GM23338 (cell line): Measurements from ENCODE around the gene C10orf90. TPM values are rescaled to one million over a fixed set of nuclear protein-coding genes. Genes with fewer than 3 reads are reported as not detected.
A peak's percentile ranks its signal among the peaks of the same experiment; 100 is the strongest.

Experiments used
- ATAC-seq: fragments of 200-7000 bp; cut with Tn5 transposase; 3 replicates; pipeline ENCODE4 v1.9.1; 2020
- DNase-seq: peaks from one replicate; pipeline ENCODE4 v3.0.0-alpha.2; 2015; ENCODE audit warnings: low spot score
- H2AFZ ChIP-seq: fragments of 200-600 bp; sonication (generic); 2 replicates; pipeline ENCODE4 v1.8.0; 2016; ENCODE audit warnings: antibody characterized with exemption, mild to moderate bottlenecking, moderate library complexity
- H3F3A ChIP-seq: fragments of 200-600 bp; sonication (generic); replicated peaks from 2 replicates; pipeline ENCODE4 v1.8.0; 2017; ENCODE audit warnings: antibody characterized with exemption, mixed run types, low read depth
- H3K27ac ChIP-seq: fragments of 200-600 bp; sonication (generic); 2 replicates; pipeline ENCODE4 v1.6.1; 2016; ENCODE audit warnings: low read depth
- H3K27me3 ChIP-seq: fragments of 200-600 bp; sonication (generic); 2 replicates; pipeline ENCODE4 v1.8.0; 2016; ENCODE audit warnings: mild to moderate bottlenecking, mixed run types, moderate library complexity; ENCODE audit not compliant: insufficient read depth
- H3K36me3 ChIP-seq: fragments of 200-600 bp; sonication (generic); 2 replicates; pipeline ENCODE4 v1.8.0; 2016; ENCODE audit warnings: mild to moderate bottlenecking; ENCODE audit not compliant: insufficient read depth
- H3K4me1 ChIP-seq: fragments of 200-600 bp; sonication (generic); 2 replicates; pipeline ENCODE4 v1.8.0; 2016; ENCODE audit warnings: mild to moderate bottlenecking, moderate library complexity; ENCODE audit not compliant: insufficient read depth
- H3K4me2 ChIP-seq: fragments of 200-600 bp; sonication (generic); 2 replicates; pipeline ENCODE4 v1.7.1; 2017; ENCODE audit warnings: mixed run types
- H3K4me3 ChIP-seq: fragments of 200-600 bp; sonication (generic); 2 replicates; pipeline ENCODE4 v1.6.1; 2016; ENCODE audit warnings: mixed run types
- H3K79me2 ChIP-seq: fragments of 200-600 bp; sonication (generic); replicated peaks from 2 replicates; pipeline ENCODE4 v1.8.0; 2017; ENCODE audit warnings: mild to moderate bottlenecking; ENCODE audit not compliant: insufficient read depth
- H3K9me2 ChIP-seq: fragments of 200-600 bp; sonication (generic); 2 replicates; pipeline ENCODE4 v1.8.0; 2017; ENCODE audit not compliant: insufficient read depth
- H4K20me1 ChIP-seq: fragments of 200-600 bp; sonication (generic); replicated peaks from 2 replicates; pipeline ENCODE4 v1.8.0; 2017; ENCODE audit warnings: mild to moderate bottlenecking; ENCODE audit not compliant: insufficient read depth
- H3K27ac Mint-ChIP-seq: 2 replicates; pipeline ENCODE4 v1.8.0; 2020; ENCODE audit warnings: inconsistent platforms, mild to moderate bottlenecking, moderate library complexity, mixed read lengths
- H3K27me3 Mint-ChIP-seq: 3 replicates; pipeline ENCODE4 v1.8.0; 2022; ENCODE audit warnings: low read depth, mild to moderate bottlenecking, moderate library complexity, mixed read lengths, inconsistent platforms; ENCODE audit not compliant: insufficient read depth, poor library complexity
- H3K36me3 Mint-ChIP-seq: 3 replicates; pipeline ENCODE4 v1.8.0; 2021; ENCODE audit warnings: low read depth, mild to moderate bottlenecking, inconsistent platforms, moderate library complexity, mixed read lengths
- H3K4me1 Mint-ChIP-seq: 3 replicates; pipeline ENCODE4 v1.8.0; 2020; ENCODE audit warnings: mild to moderate bottlenecking, inconsistent platforms, mixed read lengths
- H3K4me3 Mint-ChIP-seq: 3 replicates; pipeline ENCODE4 v1.8.0; 2021; ENCODE audit warnings: moderate library complexity, mild to moderate bottlenecking, inconsistent platforms, mixed read lengths
- H3K9me3 Mint-ChIP-seq: 3 replicates; pipeline ENCODE4 v1.8.0; 2020; ENCODE audit warnings: moderate library complexity, mild to moderate bottlenecking, inconsistent platforms, mixed read lengths
- JUNB ChIP-seq: IDR thresholded peaks from one replicate; pipeline ENCODE4 v1.6.1; 2016; ENCODE audit warnings: antibody characterized with exemption; ENCODE audit not compliant: unreplicated experiment
- STAT1 ChIP-seq: IDR thresholded peaks from one replicate; pipeline ENCODE4 v1.6.1; 2016; ENCODE audit warnings: antibody characterized with exemption; ENCODE audit not compliant: unreplicated experiment
- ZNF331 ChIP-seq: fragments of 250-450 bp; sonication (Bioruptor Pico); IDR thresholded peaks from 2 replicates; pipeline ENCODE4 v1.5.0; 2020; ENCODE audit warnings: low read depth, mild to moderate bottlenecking, moderate library complexity
- polyA plus RNA-seq: library from polyadenylated mRNA; unstranded; fragments of >200 nt; fragmentation: Nextera tagmentation; extraction: Ambion mirVana; gene quantifications from 2 replicates; pipeline ENCODE4 v1.2.1, GENCODE V29; 2016
- total RNA-seq: library from RNA; depleted of rRNA; stranded (reverse); fragments of >200 nt; shearing (Covaris generic); gene quantifications from 2 replicates; pipeline ENCODE4 v1.2.3, GENCODE V29; 2014
- TF ChIP-seq, protein P1 (sequence below): fragments of 250-450 bp; sonication (Bioruptor Pico); IDR thresholded peaks from 2 replicates; pipeline ENCODE4 v1.5.0; 2020; ENCODE audit warnings: mild to moderate bottlenecking, moderate library complexity
- TF ChIP-seq, protein P2 (sequence below): IDR thresholded peaks from one replicate; pipeline ENCODE4 v1.6.1; 2018; ENCODE audit warnings: antibody characterized with exemption; ENCODE audit not compliant: unreplicated experiment

C10orf90 gene
- total and polyA plus RNA-seq, 2 experiments from 2014 or later = 0.76 to 0.97 TPM

DNA sequence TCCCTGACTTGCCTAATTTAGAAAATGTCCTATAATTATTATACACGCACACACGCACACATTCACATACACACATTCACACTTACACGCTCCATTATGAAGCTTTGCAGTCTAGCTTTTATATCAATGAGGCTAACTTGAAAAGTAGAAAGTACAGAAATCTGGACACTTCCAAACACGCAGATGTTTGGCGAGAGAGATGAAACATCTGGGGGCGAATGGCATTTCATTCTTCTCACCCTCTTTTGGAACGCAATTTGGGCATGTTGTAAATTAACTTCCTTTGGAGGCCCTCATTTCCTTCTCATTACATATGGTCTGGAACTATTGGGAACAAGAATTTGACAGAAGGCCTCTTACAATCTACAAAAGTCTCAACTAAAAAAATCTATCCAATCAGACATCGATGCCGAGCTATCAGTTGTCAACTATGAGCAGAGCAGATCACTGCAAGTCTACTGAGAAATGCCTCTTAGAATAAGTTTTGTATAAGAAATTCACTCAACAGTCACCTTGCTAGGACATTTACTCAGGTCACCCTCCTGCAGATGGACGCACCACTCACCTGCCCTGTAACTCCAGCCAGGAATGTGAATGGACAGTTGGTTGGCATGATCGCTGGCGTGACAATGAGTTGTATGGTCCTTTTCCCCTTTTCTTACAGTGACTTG is 167.0 kb downstream of the C10orf90 start:
- ATAC-seq (no peak), DNase-seq (no peak)
- Histone ChIP-seq H3K27me3 (no peaks in the 10 kb centered on the region), H3F3A (no peaks in the 10 kb centered on the region), H3K9me2 (peaks cover 11% of the 10 kb centered on the region; the same call in 1 of the 2 replicates), H3K4me3 (no peak overlapping the region), H3K27ac (no peak overlapping the region), H4K20me1 (no peaks in the 10 kb centered on the region), H3K36me3 (no peaks in the 10 kb centered on the region), H3K4me1 (no peaks in the 10 kb centered on the region), H2AFZ (0 out of 2 replicates have a peak overlapping the region, but pooled peaks have one; percentile 76), H3K79me2 (no peaks in the 10 kb centered on the region), H3K4me2 (no peak overlapping the region)
- Mint-ChIP-seq H3K9me3 (no peaks in the 10 kb centered on the region; the same call in 2 of the 3 replicates), H3K4me3 (no peak overlapping the region), H3K27me3 (peaks cover 5% of the 10 kb centered on the region), H3K36me3 (no peaks in the 10 kb centered on the region), H3K27ac (no peak overlapping the region), H3K4me1 (no peaks in the 10 kb centered on the region)
- TF ChIP-seq, protein P1, sequence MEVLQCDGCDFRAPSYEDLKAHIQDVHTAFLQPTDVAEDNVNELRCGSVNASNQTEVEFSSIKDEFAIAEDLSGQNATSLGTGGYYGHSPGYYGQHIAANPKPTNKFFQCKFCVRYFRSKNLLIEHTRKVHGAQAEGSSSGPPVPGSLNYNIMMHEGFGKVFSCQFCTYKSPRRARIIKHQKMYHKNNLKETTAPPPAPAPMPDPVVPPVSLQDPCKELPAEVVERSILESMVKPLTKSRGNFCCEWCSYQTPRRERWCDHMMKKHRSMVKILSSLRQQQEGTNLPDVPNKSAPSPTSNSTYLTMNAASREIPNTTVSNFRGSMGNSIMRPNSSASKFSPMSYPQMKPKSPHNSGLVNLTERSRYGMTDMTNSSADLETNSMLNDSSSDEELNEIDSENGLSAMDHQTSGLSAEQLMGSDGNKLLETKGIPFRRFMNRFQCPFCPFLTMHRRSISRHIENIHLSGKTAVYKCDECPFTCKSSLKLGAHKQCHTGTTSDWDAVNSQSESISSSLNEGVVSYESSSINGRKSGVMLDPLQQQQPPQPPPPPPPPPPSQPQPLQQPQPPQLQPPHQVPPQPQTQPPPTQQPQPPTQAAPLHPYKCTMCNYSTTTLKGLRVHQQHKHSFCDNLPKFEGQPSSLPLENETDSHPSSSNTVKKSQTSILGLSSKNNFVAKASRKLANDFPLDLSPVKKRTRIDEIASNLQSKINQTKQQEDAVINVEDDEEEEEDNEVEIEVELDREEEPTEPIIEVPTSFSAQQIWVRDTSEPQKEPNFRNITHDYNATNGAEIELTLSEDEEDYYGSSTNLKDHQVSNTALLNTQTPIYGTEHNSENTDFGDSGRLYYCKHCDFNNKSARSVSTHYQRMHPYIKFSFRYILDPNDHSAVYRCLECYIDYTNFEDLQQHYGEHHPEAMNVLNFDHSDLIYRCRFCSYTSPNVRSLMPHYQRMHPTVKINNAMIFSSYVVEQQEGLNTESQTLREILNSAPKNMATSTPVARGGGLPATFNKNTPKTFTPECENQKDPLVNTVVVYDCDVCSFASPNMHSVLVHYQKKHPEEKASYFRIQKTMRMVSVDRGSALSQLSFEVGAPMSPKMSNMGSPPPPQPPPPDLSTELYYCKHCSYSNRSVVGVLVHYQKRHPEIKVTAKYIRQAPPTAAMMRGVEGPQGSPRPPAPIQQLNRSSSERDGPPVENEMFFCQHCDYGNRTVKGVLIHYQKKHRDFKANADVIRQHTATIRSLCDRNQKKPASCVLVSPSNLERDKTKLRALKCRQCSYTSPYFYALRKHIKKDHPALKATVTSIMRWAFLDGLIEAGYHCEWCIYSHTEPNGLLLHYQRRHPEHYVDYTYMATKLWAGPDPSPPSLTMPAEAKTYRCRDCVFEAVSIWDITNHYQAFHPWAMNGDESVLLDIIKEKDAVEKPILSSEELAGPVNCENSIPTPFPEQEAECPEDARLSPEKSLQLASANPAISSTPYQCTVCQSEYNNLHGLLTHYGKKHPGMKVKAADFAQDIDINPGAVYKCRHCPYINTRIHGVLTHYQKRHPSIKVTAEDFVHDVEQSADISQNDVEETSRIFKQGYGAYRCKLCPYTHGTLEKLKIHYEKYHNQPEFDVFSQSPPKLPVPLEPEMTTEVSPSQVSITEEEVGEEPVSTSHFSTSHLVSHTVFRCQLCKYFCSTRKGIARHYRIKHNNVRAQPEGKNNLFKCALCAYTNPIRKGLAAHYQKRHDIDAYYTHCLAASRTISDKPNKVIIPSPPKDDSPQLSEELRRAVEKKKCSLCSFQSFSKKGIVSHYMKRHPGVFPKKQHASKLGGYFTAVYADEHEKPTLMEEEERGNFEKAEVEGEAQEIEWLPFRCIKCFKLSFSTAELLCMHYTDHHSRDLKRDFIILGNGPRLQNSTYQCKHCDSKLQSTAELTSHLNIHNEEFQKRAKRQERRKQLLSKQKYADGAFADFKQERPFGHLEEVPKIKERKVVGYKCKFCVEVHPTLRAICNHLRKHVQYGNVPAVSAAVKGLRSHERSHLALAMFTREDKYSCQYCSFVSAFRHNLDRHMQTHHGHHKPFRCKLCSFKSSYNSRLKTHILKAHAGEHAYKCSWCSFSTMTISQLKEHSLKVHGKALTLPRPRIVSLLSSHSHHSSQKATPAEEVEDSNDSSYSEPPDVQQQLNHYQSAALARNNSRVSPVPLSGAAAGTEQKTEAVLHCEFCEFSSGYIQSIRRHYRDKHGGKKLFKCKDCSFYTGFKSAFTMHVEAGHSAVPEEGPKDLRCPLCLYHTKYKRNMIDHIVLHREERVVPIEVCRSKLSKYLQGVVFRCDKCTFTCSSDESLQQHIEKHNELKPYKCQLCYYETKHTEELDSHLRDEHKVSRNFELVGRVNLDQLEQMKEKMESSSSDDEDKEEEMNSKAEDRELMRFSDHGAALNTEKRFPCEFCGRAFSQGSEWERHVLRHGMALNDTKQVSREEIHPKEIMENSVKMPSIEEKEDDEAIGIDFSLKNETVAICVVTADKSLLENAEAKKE = no peak

DNA sequence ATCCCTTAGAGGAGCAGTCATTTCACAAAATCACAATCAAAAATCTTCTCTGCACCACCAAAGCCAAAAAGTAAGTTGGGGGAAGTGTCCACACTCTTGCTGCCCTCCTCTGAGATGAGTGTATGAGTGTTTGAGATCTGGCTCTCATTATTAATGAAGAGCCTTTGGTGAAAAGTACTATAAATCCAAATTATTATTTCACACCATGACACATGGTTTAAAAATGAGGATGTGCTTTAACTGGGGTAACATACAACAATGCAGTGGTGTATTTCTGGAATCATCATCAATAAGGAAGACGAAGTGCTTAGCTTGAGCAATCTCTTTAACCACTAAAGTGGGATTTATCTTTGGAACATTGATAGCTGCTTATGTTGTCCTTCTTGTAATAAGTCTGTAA is 168.1 kb downstream of the C10orf90 start:
- Mint-ChIP-seq H3K9me3 (no peaks in the 10 kb centered on the region; the same call in 2 of the 3 replicates), H3K27ac (no peak overlapping the region), H3K27me3 (peaks cover 5% of the 10 kb centered on the region), H3K36me3 (no peaks in the 10 kb centered on the region), H3K4me3 (no peak overlapping the region), H3K4me1 (no peaks in the 10 kb centered on the region)
- Histone ChIP-seq H3K9me2 (peaks cover 11% of the 10 kb centered on the region; the same call in 1 of the 2 replicates), H3K27me3 (no peaks in the 10 kb centered on the region), H3K36me3 (no peaks in the 10 kb centered on the region), H3K4me1 (no peaks in the 10 kb centered on the region), H4K20me1 (no peaks in the 10 kb centered on the region), H3K27ac (no peak overlapping the region), H2AFZ (no peak overlapping the region), H3K4me2 (no peak overlapping the region), H3K4me3 (no peak overlapping the region), H3F3A (no peaks in the 10 kb centered on the region), H3K79me2 (no peaks in the 10 kb centered on the region)
- ATAC-seq (no peak), DNase-seq (no peak)
- no peak for TF ChIP-seq JUNB
- TF ChIP-seq STAT1 = no peak
- TF ChIP-seq ZNF331 = no peak
- TF ChIP-seq, protein P2, sequence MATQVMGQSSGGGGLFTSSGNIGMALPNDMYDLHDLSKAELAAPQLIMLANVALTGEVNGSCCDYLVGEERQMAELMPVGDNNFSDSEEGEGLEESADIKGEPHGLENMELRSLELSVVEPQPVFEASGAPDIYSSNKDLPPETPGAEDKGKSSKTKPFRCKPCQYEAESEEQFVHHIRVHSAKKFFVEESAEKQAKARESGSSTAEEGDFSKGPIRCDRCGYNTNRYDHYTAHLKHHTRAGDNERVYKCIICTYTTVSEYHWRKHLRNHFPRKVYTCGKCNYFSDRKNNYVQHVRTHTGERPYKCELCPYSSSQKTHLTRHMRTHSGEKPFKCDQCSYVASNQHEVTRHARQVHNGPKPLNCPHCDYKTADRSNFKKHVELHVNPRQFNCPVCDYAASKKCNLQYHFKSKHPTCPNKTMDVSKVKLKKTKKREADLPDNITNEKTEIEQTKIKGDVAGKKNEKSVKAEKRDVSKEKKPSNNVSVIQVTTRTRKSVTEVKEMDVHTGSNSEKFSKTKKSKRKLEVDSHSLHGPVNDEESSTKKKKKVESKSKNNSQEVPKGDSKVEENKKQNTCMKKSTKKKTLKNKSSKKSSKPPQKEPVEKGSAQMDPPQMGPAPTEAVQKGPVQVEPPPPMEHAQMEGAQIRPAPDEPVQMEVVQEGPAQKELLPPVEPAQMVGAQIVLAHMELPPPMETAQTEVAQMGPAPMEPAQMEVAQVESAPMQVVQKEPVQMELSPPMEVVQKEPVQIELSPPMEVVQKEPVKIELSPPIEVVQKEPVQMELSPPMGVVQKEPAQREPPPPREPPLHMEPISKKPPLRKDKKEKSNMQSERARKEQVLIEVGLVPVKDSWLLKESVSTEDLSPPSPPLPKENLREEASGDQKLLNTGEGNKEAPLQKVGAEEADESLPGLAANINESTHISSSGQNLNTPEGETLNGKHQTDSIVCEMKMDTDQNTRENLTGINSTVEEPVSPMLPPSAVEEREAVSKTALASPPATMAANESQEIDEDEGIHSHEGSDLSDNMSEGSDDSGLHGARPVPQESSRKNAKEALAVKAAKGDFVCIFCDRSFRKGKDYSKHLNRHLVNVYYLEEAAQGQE = no peak
